Measurements from ENCODE around the gene SUPT4H1. TPM values are rescaled to one million over a fixed set of nuclear protein-coding genes. Genes with fewer than 3 reads are reported as not detected.

The SUPT4H1 gene
- total RNA-seq, 1 experiment from 2014 or later: 50.2 TPM

DNA sequence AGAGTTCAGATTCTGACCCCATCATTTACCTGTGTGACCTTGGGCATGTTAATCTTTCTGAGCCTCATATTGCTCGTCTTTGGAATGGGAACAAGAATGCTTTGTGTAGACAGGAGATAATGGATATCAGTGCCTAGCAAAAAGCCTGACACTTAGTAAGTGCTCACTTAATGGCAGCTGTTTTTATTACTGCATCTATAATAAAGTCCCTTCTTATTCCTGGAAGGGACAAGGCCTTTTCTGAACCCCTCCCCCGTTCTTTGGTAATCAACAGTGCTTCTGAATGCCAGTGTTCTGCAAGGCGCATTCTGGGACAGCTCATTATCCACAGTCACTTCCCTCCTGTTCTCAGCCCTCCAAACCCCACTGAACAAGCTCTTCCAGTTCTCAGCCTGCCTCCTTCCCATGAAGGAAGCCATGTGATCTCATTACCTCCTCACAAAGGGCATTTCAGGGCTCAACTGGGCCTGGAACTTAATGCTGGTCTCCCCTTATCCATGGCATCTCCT lies 25.1 kb upstream of the SUPT4H1 start:
- Histone ChIP-seq H3K36me3 (ENCODE audit: insufficient read depth, low read length) (no peaks in the 10 kb centered on the region), H3K4me3 (ENCODE audit: low read length) (no peak overlapping the region), H3K9me2 (replicated peaks; ENCODE audit: insufficient read depth, low read length) (no peaks in the 10 kb centered on the region), H3K79me2 (ENCODE audit: low read length) (no peaks in the 10 kb centered on the region), H3K27ac (ENCODE audit: low read length) (no peak overlapping the region), H3K9me3 (ENCODE audit: low read length) (no peaks in the 10 kb centered on the region), H3K9ac (ENCODE audit: low read length) (no peak overlapping the region), H3K4me2 (ENCODE audit: low read depth, low read length, poor library complexity, severe bottlenecking) (no peak overlapping the region), H4K20me1 (ENCODE audit: insufficient read depth, low read depth, low read length) (no peaks in the 10 kb centered on the region), H3K4me1 (ENCODE audit: low read length) (peaks cover 3% of the 10 kb centered on the region), H2AFZ (ENCODE audit: low read length) (no peak overlapping the region), H3K27me3 (ENCODE audit: low read length) (no peaks in the 10 kb centered on the region)
- DNase-seq: no peak

DNA sequence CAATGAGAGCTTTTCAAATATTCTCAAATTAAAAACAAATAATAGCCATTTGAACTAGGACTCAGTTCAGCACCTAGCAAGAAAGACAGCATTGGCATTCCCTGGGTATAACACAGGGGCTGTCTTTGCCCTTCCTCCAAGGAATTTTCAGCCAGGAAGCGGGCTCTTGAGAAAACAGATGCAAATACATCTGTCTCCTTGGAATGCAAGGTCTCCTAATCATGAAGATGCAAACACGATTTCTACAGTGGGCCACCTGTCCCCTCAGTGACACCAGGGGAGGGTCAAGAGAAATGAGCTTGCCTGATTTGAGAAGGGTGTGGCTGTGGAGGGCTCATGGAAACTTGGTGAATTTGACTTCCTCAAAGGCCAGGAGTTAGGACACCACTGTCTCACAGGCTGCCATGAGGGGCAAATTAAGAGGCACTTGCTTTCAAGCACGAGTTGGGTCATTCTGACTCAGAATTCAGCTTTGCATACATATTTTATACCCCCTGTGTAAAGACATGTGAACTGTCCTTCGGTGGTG lies 24.5 kb upstream of the SUPT4H1 start:
- Histone ChIP-seq H4K20me1 (ENCODE audit: insufficient read depth, low read depth, low read length) (no peaks in the 10 kb centered on the region), H3K4me1 (ENCODE audit: low read length) (no peaks in the 10 kb centered on the region; the same call in 1 of the 2 replicates), H3K27me3 (ENCODE audit: low read length) (no peaks in the 10 kb centered on the region), H3K9ac (ENCODE audit: low read length) (no peak overlapping the region), H3K9me2 (replicated peaks; ENCODE audit: insufficient read depth, low read length) (no peaks in the 10 kb centered on the region), H3K79me2 (ENCODE audit: low read length) (no peaks in the 10 kb centered on the region), H3K4me2 (ENCODE audit: low read depth, low read length, poor library complexity, severe bottlenecking) (no peak overlapping the region), H2AFZ (ENCODE audit: low read length) (no peak overlapping the region), H3K4me3 (ENCODE audit: low read length) (no peak overlapping the region), H3K9me3 (ENCODE audit: low read length) (no peaks in the 10 kb centered on the region), H3K27ac (ENCODE audit: low read length) (no peak overlapping the region), H3K36me3 (ENCODE audit: insufficient read depth, low read length) (no peaks in the 10 kb centered on the region)
- no peak for DNase-seq

DNA sequence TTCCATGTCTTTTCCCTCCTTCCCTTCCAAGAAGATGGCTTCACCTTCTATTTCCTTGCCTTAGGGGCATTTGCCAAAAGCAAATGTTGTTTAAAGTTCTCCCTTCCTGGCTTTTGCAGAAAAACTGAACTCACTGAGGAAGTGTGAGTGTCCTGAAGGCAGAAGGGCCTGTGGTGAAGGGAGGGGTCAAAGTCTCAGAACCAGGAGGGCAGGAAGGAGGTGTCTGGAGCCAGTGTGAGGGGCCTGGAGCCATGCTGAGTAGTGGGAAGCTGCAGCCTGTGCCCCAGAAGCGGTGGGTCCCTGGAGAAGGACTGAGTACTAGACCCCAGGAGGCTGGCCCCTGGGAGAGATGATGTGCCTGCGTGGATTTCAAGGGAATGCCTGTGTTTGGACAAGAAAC lies 23.8 kb upstream of the SUPT4H1 start:
- no peak overlapping the region for H3K4me3 ChIP-seq (ENCODE audit: low read length)
- H2AFZ ChIP-seq (ENCODE audit: low read length): no peak overlapping the region
- H3K4me1 ChIP-seq (ENCODE audit: low read length): no peaks in the 10 kb centered on the region
- no peak overlapping the region for H3K4me2 ChIP-seq (ENCODE audit: low read depth, low read length, poor library complexity, severe bottlenecking)
- H4K20me1 ChIP-seq (ENCODE audit: insufficient read depth, low read depth, low read length): no peaks in the 10 kb centered on the region
- no peaks in the 10 kb centered on the region for H3K27me3 ChIP-seq (ENCODE audit: low read length)
- H3K36me3 ChIP-seq (ENCODE audit: insufficient read depth, low read length): no peaks in the 10 kb centered on the region
- no peak overlapping the region for H3K9ac ChIP-seq (ENCODE audit: low read length)
- no peaks in the 10 kb centered on the region for H3K9me2 ChIP-seq (replicated peaks; ENCODE audit: insufficient read depth, low read length)
- H3K79me2 ChIP-seq (ENCODE audit: low read length): no peaks in the 10 kb centered on the region
- no peak overlapping the region for H3K27ac ChIP-seq (ENCODE audit: low read length)
- H3K9me3 ChIP-seq (ENCODE audit: low read length): no peaks in the 10 kb centered on the region
- DNase-seq: no peak

DNA sequence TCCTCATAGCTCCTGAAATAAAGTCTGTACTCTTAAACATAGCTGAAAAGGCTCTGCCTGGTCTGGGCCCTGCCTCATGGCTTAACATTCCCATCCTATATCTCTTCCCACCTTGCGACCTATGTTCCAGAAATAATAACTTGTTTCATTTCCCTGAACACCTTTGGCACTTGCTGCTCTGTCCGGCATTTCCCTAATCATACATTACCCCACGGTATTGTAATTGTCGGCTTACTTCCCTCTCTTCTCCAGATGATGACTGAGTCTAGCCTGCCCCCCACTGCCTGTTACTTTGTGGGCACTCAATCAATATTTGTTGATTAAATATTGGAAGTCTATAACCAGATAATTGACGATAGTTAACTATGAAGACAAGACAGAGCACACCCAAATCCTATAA lies 23.3 kb upstream of the SUPT4H1 start:
- DNase-seq: no peak
- Histone ChIP-seq H3K27me3 (ENCODE audit: low read length) (no peaks in the 10 kb centered on the region), H3K4me3 (ENCODE audit: low read length) (no peak overlapping the region), H3K4me1 (ENCODE audit: low read length) (no peaks in the 10 kb centered on the region), H3K36me3 (ENCODE audit: insufficient read depth, low read length) (no peaks in the 10 kb centered on the region), H3K27ac (ENCODE audit: low read length) (no peak overlapping the region), H3K79me2 (ENCODE audit: low read length) (no peaks in the 10 kb centered on the region), H2AFZ (ENCODE audit: low read length) (no peak overlapping the region), H3K4me2 (ENCODE audit: low read depth, low read length, poor library complexity, severe bottlenecking) (no peak overlapping the region), H3K9ac (ENCODE audit: low read length) (no peak overlapping the region), H3K9me2 (replicated peaks; ENCODE audit: insufficient read depth, low read length) (no peaks in the 10 kb centered on the region), H3K9me3 (ENCODE audit: low read length) (no peaks in the 10 kb centered on the region), H4K20me1 (ENCODE audit: insufficient read depth, low read depth, low read length) (no peaks in the 10 kb centered on the region)

DNA sequence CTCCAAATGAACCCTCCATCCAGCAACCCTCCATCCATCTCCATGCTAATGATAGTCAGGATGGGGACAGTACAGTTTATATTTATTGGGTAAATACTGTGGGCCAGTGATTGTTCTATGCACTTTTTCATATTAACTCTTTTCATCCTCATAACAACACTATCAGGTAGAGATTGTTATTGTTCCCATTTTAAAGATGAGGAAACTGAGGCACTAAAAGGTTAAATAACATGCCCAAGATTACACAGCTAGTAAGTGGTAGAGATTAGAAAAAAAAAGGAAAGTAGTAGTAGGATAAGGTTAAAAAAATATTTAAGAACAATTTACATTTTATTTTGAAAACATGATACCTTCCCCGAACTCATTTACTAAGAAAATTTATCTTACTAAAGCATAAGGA lies 21.9 kb upstream of the SUPT4H1 start:
- Histone ChIP-seq H3K4me1 (ENCODE audit: low read length) (no peaks in the 10 kb centered on the region), H3K9me3 (ENCODE audit: low read length) (no peaks in the 10 kb centered on the region), H3K27me3 (ENCODE audit: low read length) (no peaks in the 10 kb centered on the region), H3K79me2 (ENCODE audit: low read length) (no peaks in the 10 kb centered on the region), H3K36me3 (ENCODE audit: insufficient read depth, low read length) (no peaks in the 10 kb centered on the region), H2AFZ (ENCODE audit: low read length) (no peak overlapping the region), H4K20me1 (ENCODE audit: insufficient read depth, low read depth, low read length) (no peaks in the 10 kb centered on the region), H3K9me2 (replicated peaks; ENCODE audit: insufficient read depth, low read length) (no peaks in the 10 kb centered on the region), H3K4me3 (ENCODE audit: low read length) (no peak overlapping the region), H3K27ac (ENCODE audit: low read length) (no peak overlapping the region), H3K4me2 (ENCODE audit: low read depth, low read length, poor library complexity, severe bottlenecking) (no peak overlapping the region), H3K9ac (ENCODE audit: low read length) (no peak overlapping the region)
- DNase-seq: no peak

DNA sequence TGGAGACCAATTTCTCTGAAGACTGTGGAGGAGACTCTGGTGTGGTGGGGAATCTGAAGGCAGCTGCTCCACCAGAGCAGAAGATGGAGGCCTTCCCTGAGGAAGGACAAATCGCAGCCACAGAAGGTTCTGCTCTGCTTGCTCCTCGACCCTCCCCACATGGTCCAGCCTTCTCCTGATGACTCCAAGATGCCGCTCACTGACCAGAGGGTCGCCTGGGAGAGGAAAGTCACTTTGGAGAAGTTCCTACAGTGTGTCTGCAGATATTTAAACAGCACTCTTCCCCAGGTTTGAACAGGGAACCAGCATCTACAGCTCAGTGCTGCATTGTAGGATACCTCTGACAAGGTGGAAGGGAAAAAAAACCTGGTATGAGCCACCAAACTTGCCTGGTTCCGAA lies 21.0 kb upstream of the SUPT4H1 start:
- Histone ChIP-seq H2AFZ (ENCODE audit: low read length) (no peak overlapping the region), H3K9me2 (replicated peaks; ENCODE audit: insufficient read depth, low read length) (no peaks in the 10 kb centered on the region), H4K20me1 (ENCODE audit: insufficient read depth, low read depth, low read length) (no peaks in the 10 kb centered on the region), H3K36me3 (ENCODE audit: insufficient read depth, low read length) (no peaks in the 10 kb centered on the region), H3K9ac (ENCODE audit: low read length) (no peak overlapping the region), H3K9me3 (ENCODE audit: low read length) (no peaks in the 10 kb centered on the region), H3K4me2 (ENCODE audit: low read depth, low read length, poor library complexity, severe bottlenecking) (no peak overlapping the region), H3K27me3 (ENCODE audit: low read length) (no peaks in the 10 kb centered on the region), H3K4me3 (ENCODE audit: low read length) (no peak overlapping the region), H3K27ac (ENCODE audit: low read length) (no peak overlapping the region), H3K4me1 (ENCODE audit: low read length) (no peaks in the 10 kb centered on the region), H3K79me2 (ENCODE audit: low read length) (no peaks in the 10 kb centered on the region)
- DNase-seq: no peak

DNA sequence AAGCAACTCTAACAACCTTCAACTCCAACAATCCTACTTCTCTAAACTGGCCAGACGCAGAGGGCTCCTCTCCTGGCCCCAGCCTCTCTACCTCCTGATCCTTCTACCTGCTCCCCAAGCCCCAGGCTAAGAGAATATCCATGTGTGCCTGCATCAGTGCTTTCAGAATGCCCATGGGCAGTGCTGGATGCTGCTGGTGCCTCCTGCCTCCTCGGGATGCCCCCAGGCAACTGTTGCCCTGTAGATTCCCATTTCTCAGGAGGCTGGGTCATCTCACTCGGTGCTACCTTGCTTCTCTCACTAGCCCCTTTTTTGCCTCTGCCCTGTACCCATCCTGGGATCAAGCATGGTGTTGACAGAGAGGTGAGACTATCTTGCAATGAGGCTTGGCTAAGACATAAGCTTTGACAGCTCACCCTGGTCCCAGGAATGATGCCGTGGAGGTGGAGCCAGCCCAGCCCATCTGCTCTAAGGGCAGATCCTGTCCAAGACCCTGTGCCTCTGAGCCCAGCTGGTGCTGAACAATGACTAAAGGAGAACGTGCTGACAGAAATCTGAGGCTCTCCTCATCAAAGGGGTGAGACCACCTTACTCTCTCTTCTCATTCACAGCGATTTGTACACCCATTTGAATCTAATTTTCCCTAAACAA lies 19.4 kb upstream of the SUPT4H1 start:
- Histone ChIP-seq H3K9ac (ENCODE audit: low read length) (no peak overlapping the region), H3K36me3 (ENCODE audit: insufficient read depth, low read length) (no peaks in the 10 kb centered on the region), H3K9me2 (replicated peaks; ENCODE audit: insufficient read depth, low read length) (no peaks in the 10 kb centered on the region), H4K20me1 (ENCODE audit: insufficient read depth, low read depth, low read length) (no peaks in the 10 kb centered on the region), H3K4me1 (ENCODE audit: low read length) (no peaks in the 10 kb centered on the region), H3K27me3 (ENCODE audit: low read length) (no peaks in the 10 kb centered on the region), H2AFZ (ENCODE audit: low read length) (no peak overlapping the region), H3K79me2 (ENCODE audit: low read length) (no peaks in the 10 kb centered on the region), H3K4me3 (ENCODE audit: low read length) (no peak overlapping the region), H3K4me2 (ENCODE audit: low read depth, low read length, poor library complexity, severe bottlenecking) (no peak overlapping the region), H3K9me3 (ENCODE audit: low read length) (no peaks in the 10 kb centered on the region), H3K27ac (ENCODE audit: low read length) (no peak overlapping the region)
- DNase-seq: no peak

DNA sequence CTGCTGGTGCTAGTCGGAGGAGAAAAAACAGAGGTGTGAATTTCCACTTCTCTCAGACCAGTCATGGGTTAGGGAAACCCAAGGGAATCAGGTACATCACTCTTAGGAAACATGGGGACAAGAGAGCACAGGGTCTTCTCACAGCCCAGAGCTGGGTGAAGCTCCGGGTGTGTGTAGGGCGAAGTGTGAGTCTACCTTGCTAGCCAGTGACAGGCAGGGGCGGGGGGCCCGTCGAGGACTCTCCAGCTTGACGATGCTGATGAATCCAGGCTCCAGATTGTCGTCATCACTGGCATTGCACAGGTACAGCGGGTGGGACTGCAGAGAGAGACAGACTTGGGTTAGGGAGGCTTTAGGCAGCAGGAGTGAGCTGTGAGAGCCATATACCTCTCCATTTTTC lies 18.7 kb upstream of the SUPT4H1 start:
- Histone ChIP-seq H3K4me2 (ENCODE audit: low read depth, low read length, poor library complexity, severe bottlenecking) (no peak overlapping the region), H4K20me1 (ENCODE audit: insufficient read depth, low read depth, low read length) (no peaks in the 10 kb centered on the region), H3K9ac (ENCODE audit: low read length) (no peak overlapping the region), H3K27me3 (ENCODE audit: low read length) (no peaks in the 10 kb centered on the region), H3K9me3 (ENCODE audit: low read length) (no peaks in the 10 kb centered on the region), H2AFZ (ENCODE audit: low read length) (no peak overlapping the region), H3K4me3 (ENCODE audit: low read length) (no peak overlapping the region), H3K4me1 (ENCODE audit: low read length) (no peaks in the 10 kb centered on the region), H3K36me3 (ENCODE audit: insufficient read depth, low read length) (no peaks in the 10 kb centered on the region), H3K9me2 (replicated peaks; ENCODE audit: insufficient read depth, low read length) (no peaks in the 10 kb centered on the region), H3K27ac (ENCODE audit: low read length) (no peak overlapping the region), H3K79me2 (ENCODE audit: low read length) (no peaks in the 10 kb centered on the region)
- DNase-seq: no peak

Measured in Karpas-422 (cell line).